Measurements from ENCODE around the gene PDE8A.
"Not testable (repeated sequence)": the region's sequence is repeated elsewhere in the genome, so short reads cannot be mapped to it uniquely, and the experiment has no call there.

Gene PDE8A

DNA sequence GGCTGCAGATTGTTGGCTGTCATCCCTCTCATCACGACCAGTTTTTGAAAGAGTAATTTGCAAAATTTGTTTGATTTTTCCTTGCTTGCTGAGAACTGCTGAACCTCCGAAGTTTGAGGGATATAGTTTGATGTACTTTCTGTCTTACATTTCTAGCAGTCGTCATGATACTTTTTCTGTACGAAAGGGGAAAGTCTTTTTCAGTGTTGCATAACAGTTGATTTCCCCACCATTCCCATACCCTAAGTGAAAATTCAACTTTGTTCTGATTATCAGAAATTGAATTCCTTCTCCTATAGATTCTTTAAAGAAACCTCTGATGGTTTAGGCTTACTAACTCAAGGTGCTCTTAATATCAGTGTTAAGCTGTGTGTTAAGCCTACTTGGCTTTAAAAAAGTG lies 1.6 kb downstream of the PDE8A start:
- no peak for TF ChIP-seq CTCF (conservative IDR thresholded peaks at IDR 0.05; ENCODE audit: low read length)
- DNase-seq (ENCODE audit: low read depth), result no peak
- peak overlapping the region; percentile 69 for H3K4me3 ChIP-seq (ENCODE audit: low read length)

DNA sequence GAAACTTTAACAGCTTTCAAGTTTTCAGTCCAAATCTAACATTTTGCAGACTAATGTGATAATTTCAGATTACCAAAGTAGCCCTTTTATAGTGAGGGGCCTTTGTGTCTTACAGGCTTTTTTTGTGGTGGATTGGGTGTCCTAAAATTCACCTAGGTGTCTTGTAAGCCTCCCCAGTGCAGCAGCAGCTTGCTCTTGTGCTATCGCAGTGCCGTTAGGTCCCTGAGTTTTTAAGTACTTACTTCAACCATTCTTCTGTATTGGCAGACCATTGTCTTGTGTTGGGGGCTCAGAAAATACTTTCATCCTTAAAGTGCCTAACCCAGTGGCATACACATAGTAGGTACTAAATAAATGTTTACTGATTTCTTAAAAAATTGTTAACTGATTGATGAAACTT lies 2.1 kb downstream of the PDE8A start:
- H3K4me3 ChIP-seq (ENCODE audit: low read length), result peak overlapping the region; percentile 69; the same call in 1 of the 2 replicates
- no peak for DNase-seq (ENCODE audit: low read depth)
- TF ChIP-seq CTCF (conservative IDR thresholded peaks at IDR 0.05; ENCODE audit: low read length), result no peak

DNA sequence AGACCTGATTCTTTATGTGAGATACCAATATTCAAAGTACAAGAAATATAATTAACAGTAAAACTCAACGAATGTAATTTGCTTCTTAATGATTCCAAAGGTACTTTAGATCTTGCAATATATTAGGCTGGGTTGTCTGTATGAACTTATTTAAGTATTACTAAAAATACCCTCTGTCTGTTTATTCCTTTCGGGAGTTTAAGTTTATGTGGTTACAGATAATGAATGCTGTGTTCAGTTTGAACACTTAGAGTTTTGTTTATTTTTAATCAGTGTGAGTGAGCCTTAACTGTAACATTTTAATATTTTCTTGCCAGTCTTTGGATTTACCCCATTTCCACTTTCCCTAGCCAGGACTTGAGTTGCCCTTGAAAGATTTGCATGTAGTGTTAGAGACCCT lies 3.5 kb downstream of the PDE8A start:
- H3K4me3 ChIP-seq (ENCODE audit: low read length), result no peak overlapping the region
- TF ChIP-seq CTCF (conservative IDR thresholded peaks at IDR 0.05; ENCODE audit: low read length), result no peak
- no peak for DNase-seq (ENCODE audit: low read depth)

- DNase-seq (ENCODE audit: low read depth); H3K4me3 ChIP-seq (ENCODE audit: low read length): not testable (repeated sequence)
Observed at GRCh38 chr15:84987351-84987750, 5.7 kb downstream of the PDE8A start.

- no peak overlapping the region for H3K4me3 ChIP-seq (ENCODE audit: low read length)
- TF ChIP-seq CTCF (conservative IDR thresholded peaks at IDR 0.05; ENCODE audit: low read length), result no peak
- no peak for DNase-seq (ENCODE audit: low read depth)
Observed at GRCh38 chr15:84987949-84988624, 6.4 kb downstream of the PDE8A start.

DNA sequence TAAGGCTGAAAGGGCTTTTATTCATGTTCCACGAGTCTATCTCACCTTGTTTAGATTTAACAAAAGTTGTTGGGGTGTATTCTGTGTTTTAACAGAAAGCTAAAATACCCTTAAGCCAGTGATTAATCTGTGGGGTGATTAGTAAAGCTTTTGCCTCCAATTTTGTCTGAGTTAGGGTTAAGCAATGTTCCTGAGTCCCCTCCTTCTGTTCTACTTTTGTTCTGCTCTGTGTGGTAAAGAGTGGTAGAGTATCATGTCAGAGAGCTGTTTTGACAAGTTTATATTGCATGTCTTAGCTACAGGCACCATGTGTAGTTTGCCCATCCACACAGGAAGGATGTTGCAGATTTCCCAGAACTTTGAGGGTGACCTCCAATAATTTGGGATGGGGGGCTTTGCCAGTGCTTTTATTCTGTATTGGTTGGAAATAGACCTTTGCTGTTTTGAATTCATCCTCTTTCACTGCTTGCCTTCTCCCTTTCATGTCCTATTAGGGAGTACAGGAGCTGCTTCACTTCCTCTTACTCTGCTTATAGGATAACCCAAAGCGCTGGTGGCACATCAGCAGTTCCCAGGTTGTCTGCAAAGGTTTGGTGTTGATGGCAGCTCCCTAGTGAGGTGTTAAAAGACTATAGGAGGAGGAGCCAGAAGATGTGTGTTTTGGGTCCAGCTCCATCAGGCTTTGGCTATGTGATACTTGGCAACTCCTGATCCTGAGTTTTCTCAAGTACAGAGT lies 7.4 kb downstream of the PDE8A start:
- TF ChIP-seq CTCF (conservative IDR thresholded peaks at IDR 0.05; ENCODE audit: low read length), result no peak

DNA sequence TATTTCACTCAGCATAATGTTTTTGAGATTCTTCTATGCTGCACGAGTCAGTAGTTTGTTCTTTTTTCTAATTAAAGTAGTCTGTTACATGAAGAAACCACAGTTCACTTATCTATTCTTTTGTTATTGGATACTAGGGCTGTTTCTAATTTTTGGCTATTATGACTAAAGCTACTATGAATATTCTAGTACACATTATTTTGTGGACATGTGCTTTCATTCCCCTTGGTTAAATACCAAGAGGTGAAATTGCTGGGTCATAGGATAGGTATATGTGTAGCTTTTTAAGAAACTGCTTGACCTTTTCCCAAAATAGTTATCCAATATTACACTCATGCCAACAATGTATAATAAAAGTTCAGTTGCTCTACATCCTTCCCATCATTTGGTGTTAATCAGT lies 8.9 kb downstream of the PDE8A start:
- no peak overlapping the region for H3K4me3 ChIP-seq (ENCODE audit: low read length)
- DNase-seq (ENCODE audit: low read depth), result no peak
- no peak for TF ChIP-seq CTCF (conservative IDR thresholded peaks at IDR 0.05; ENCODE audit: low read length)

More for the DNA sequence above, 7.4 kb downstream of the PDE8A start:
- DNase-seq (ENCODE audit: low read depth), result no peak
- no peak overlapping the region for H3K4me3 ChIP-seq (ENCODE audit: low read length)
